ENCODE data around the gene CLEC18C.
"Not testable (repeated sequence)": the region's sequence is repeated elsewhere in the genome, so short reads cannot be mapped to it uniquely, and the experiment has no call there.

- TF ChIP-seq JUND (IDR thresholded peaks at IDR 0.05); CTCF (IDR thresholded peaks at IDR 0.05); POLR2AphosphoS5 (IDR thresholded peaks at IDR 0.05; ENCODE audit: low read depth, low read length); EP300 (IDR thresholded peaks at IDR 0.05; ENCODE audit: borderline replicate concordance in 1 of 2, low read depth in 1 of 2, low read length in 1 of 2); GABPA (IDR thresholded peaks at IDR 0.05; ENCODE audit: low read depth); TCF12 (IDR thresholded peaks at IDR 0.05): not testable (repeated sequence)
Observed at GRCh38 chr16:70226024-70226423, 52.4 kb downstream of the CLEC18C start.

All from SK-N-SH (cell line).